Adipose tissue (tissue), 3 donors: ENCODE data around the gene RHBDF1. TPM values are rescaled to one million over a fixed set of nuclear protein-coding genes. Genes with fewer than 3 reads are reported as not detected.

Experiments
- H3K27ac ChIP-seq: one replicate; pipeline ENCODE4 v1.5.1; 2013; ENCODE audit warnings: low read depth, low read length
- WGBS, 3 donors: extraction: QIAGEN DNeasy Blood & Tissue Kit; methylation state at CpG; one replicate each; pipeline ENCODE4 v1.1.7; 2013; 5-methylcytosine and 5-hydroxymethylcytosine counted together
- polyA plus RNA-seq, 3 donors: library from polyadenylated mRNA; stranded (reverse); fragments of 200-250 nt; gene quantifications; one replicate each; pipeline ENCODE4 v1.2.3, GENCODE V29; 2013
- donor health status: healthy with polysubstance abuse.
- donor health status: Bipolar disorder and iron deficiency.
- donor health status: healthy.

Gene RHBDF1
- polyA plus RNA-seq, 3 donors: 12.2 to 35.7 (median 33.0) TPM

DNA sequence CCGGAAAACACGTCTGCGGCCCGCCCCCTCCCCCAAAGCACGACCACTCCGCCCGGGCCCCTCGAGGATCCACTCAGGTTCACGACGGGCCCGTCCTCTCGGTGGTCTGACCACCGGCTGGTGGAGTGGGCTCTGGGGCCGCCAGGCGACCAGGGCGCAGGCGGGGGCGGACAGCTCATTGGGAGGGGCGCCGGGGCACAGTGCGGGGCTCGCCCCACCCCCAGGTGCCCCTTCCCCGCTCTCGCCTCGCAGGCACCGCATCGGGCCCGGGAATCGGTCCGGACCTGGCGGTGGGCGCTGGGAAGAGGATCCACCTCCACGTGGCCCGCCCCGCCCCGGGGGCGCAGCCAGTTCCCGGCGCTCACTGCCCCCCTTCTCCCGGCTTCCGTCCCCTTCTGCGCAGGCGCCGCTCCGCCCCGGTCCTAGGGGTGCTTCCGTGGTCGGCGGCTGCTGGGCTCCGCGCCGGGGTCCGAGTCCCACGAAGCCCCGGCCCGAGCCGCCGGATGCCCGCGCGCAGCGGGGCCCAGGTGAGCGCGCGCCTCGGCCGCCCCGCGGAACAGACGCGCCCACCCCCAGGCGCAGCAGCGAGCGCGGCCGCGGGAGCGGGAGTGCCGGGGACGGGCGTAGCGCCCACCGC is 5.5 kb upstream of the RHBDF1 start, which contains the start of gene MPG:
TSS of gene MPG (plus strand) at position 419 of the 637 bp plus-strand sequence. CDS start at position 504, 85 bp downstream.
- WGBS, 3 donors: 0 to 1% (median 1%) methylated on average over 66 to 82 of the region's 83 CpGs
- H3K27ac ChIP-seq: peak within 1 kb of the TSS; percentile 68

DNA sequence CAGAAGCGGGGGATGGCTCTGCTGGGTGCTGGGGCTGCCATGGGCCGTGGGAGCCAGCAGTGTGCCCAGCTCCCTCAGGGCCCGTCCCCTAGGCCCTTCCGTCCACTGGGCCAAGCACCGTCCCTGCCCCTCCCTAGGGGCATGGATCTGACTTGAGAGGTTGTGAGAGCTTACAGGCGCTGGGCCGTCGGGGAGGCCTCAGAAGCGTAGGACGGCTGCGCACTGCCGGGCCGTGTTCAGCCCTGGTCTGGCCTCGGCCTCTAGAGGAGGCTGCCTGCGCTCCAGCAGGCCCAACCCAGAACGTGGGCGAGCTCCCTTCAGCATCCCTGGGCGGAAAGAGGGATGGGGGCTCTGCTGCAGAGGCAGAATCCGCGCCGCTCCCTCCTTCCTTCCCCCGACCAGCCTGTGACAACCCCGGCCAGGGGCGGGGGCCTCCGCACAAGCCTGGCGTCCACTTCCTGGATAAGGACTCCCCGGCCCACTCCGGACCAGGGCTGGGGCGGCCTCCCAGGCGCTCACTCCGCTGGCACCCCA is 4.9 kb upstream of the RHBDF1 start:
- H3K27ac ChIP-seq: peak overlapping the region; percentile 68
- WGBS, 3 donors: 3 to 25% (median 9%) methylated on average over 28 to 31 of the region's 31 CpGs

DNA sequence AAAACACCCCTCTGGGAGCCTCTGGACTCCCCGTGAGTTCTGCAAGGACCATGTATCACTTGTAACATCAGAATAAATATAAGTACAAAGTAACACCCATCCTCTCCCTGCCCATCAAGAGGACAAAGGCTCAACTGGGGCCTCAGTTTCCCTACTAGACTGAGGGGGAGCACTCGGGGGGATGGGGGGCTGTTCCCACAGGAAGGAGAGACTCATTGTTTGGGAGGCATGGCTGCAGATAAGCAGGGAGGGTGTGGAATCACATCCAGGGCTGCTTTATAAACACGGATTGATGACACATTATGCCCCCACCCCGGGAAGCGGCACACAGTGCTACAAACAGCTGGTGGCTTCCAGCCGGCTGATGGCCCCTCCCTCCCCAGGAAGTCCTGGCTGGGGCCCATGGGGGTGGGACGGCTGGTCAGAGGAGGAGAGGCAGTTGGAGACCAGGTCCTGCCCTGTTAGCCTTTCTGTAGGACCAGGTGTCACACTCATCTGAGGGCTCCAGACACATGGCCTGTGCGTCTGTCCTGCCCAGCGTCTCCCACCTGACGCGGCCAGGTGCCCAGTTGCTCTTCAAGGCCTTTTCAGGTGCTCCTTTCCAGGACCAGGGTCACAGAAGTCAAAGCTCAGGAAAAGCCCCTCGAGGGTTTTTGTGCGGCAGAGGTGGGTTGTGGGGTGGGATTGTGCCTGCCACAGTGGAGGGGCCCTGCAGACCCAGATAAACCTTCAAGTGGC is 4.3 kb upstream of the RHBDF1 start:
- WGBS, 3 donors: 10 to 19% (median 13%) methylated on average over 12 to 13 of the region's 13 CpGs

DNA sequence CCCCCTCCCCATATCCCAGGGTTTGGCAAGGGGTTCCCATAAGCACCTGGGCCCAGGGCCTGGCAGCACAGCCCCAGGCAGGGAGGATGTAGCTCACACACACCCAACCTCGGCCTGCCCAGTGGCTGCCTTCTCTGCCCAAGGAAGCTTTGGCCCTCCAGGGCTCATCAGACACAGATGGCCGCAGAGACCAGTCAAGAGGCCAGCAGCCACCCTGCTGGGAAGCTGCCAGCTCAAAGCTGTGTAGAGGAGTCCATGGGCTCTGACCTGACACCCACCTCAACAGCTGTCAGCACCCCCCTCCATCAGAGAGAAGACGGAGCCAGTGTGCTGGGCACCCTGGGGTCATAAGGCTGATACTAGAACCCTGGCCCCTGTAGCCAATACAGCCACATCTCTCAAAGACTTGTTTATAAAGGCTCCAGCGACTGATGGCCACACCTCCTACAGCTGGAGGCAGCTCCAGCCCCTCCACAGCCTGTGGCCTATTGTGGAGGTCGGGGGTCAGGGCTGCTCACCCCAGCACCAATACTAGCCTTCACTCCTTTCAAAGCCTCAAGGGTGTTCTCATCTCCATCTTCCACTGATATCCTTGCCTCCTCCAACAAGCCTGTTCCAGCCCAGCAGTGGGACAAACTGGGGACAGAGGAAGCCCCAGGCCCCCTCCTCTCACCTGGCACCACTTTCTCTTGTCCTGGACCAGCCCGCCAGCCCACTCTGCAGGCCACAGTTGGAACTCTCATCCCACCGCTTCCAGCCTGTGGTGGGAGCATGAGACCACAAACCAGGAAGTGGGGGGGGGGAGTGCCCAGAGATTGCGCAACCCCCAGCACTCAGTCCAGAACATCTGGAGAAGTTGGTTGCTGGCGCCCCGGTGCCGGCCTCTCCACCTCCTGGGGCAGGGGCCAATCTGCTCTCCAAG is 3.4 kb upstream of the RHBDF1 start:
- H3K27ac ChIP-seq: no peak overlapping the region
- WGBS, 3 donors: 15 to 54% (median 25%) methylated on average over 11 of the region's 11 CpGs

More for the DNA sequence above, 4.3 kb upstream of the RHBDF1 start:
- no peak overlapping the region for H3K27ac ChIP-seq

DNA sequence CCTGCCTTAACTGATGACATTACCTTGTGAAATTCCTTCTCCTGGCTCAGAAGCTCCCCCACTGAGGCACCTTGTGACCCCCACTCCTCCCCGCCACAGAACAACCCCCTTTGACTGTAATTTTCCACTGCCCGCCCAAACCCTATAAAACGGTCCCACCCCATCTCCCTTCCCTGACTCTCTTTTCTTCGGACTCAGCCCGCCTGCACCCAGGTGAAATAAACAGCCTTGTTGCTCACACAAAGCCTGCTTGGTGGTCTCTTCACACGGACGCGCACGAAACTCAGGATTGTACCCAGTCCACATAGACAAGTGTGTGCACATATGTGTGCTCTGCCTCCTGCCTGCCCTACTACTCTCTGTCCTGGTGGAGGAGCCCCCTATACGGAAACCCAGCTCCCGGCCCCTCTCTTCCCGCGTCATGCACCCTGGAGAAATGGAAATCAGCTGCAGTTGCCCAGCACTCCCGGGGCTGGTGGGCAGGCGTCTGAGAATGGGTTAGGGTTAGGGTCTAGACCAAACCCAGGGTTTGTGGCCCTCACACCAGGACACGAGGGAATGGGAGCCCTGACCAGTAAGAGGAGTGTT is 2.4 kb upstream of the RHBDF1 start:
- 83 to 88% (median 87%) methylated on average over 16 of the region's 16 CpGs for WGBS, 3 donors
- no peak overlapping the region for H3K27ac ChIP-seq

DNA sequence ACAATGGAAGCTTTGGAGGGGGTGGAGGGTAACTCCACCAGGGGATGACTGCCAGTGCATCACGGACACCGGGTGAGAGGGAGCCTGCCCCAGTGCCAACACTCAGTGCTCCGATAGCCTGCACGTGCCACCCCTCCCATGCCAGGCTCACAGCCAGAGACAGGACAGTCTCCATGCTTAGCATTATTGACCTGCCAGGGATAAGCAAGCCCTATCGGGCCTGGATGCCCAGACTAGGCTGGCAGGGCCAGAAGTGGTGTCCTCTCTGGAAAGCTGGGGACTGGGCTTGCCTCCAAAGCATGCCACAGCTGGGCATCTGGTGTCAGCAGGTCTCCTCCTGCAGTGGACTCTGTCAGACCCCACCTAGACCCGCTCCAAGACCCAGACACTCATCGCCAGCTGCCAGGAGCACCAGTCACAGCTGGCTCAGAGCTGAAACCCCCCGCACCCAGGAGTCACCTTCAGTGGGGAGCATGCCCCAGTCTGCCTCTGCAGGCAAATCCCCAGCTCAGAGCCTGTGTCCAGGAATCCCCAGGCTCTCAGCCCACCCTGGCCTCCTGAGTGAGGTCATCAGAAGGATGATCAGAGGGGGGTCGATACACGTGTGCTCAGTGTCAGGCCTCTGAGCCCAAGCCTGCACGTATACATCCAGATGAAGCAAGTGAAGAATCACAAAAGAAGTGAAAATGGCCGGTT is 1.8 kb upstream of the RHBDF1 start:
- WGBS, 3 donors: 64 to 73% (median 69%) methylated on average over 12 of the region's 12 CpGs

DNA sequence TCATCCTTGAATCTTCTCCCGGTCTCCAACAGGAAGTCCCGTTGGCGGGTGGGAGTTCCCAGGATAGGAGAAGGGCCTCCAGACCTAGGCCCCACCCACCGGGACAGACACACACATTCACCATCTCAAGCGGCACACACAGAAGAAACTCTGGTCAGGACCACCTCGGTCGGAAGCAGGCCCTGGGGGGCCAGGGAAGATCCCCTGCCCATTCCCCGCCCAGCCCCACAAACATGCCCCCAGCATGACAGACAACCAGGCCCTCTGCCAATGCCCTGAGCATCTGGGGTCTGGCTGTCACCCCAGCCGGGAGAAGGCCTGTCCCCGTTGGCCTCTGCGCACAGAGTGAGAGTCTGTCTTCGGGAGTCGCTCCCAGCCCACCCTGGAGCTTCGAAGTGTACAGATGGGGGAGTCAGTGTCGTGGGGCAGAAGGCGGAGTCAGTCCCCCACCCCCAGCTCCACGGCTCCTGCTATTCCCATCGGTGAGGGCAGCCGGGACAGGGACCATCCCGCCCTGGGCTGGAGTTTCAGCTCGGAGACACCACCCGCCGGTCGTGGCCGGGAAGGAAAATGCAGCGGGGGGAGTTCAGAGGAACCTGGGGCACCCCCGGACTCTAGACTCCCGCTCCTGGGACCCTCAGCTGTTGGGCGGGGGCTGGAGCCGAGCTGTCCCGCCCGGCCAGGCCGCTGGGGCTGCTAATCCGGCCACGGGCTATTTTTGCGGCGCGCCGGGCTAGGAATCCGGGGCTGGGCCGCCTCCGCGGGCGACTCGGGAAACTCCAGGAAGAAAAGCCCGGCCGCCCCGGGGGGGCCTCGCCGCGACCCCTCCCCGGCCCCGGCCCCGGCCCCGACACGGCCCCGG is 660 bp downstream of the RHBDF1 start:
- no peak overlapping the region for H3K27ac ChIP-seq
- WGBS, 3 donors: 10 to 14% (median 10%) methylated on average over 40 to 57 of the region's 57 CpGs

More for the DNA sequence above, 1.8 kb upstream of the RHBDF1 start:
- H3K27ac ChIP-seq: no peak overlapping the region

DNA sequence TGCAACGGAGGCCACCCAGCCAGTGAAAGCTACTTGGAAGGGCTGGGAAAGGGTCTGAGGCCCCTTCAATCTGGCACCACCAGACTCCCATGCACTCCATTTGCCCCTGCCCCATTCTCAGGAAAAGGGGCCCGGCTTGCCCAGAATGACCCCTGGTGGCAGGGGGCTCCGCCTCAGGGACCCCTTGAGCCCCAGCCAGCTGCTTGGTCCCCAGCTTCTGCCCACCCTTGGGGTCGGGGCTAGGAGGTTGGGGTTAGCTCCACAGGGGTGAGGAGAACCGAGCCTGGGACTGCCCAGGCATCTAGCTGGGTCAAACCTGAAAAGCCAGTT is 1.3 kb downstream of the RHBDF1 start:
- 48 to 59% (median 58%) methylated on average over 5 of the region's 5 CpGs for WGBS, 3 donors
- no peak overlapping the region for H3K27ac ChIP-seq

DNA sequence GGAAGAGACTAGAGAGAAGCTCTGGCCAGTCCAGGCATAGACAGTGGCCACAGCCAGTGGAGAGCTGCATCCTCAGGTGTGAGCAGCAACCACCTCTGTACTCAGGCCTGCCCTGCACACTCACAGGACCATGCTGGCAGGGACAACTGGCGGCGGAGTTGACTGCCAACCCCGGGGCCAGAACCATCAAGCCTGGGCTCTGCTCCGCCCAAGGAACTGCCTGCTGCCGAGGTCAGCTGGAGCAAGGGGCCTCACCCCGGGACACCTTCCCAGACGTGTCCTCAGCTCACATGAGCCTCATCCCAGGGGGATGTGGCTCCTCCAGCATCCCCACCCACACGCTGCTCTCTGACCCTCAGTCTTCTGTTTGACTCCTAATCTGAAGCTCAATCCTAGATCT is 3.2 kb downstream of the RHBDF1 start:
- no peak overlapping the region for H3K27ac ChIP-seq
- WGBS, 3 donors: 65 to 81% (median 76%) methylated on average over 8 of the region's 8 CpGs

DNA sequence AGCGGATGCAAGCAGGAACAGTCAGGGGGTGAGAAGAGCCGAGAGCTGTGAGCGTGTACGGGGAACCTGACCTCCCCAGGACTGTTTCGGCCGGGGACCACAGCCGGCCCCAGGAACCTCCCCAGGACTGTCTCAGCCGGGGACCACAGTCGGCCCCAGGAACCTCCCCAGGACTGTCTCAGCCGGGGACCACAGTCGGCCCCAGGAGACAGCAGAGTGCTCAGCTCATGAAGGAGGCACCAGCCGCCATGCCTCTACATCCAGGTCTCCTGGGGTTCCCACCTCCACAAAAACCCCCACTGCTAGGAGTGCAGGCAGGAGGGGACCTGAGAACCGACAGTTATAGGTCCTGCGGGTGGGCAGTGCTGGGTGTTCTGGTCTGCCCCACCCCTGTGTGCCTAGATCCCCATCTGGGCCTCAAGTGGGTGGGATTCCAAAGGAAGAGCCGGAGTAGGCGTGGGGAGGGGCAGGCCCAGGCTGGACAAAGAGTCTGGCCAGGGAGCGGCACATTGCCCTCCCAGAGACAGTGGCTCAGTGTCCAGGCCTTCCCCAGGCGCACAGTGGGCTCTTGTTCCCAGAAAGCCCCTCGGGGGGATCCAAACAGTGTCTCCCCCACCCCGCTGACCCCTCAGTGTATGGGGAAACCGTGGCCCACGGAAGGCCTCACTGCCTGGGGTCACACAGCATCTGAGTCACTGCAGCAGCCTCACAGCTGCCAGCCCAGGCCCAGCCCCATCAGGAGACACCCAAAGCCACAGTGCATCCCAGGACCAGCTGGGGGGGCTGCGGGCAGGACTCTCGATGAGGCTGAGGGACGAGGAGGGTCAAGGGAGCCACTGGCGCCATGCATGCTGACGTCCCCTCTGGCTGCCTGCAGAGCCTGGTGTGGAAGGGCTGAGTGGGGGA is 4.3 kb downstream of the RHBDF1 start:
- no peak overlapping the region for H3K27ac ChIP-seq
- WGBS, 3 donors: 68 to 81% (median 74%) methylated on average over 27 of the region's 27 CpGs

DNA sequence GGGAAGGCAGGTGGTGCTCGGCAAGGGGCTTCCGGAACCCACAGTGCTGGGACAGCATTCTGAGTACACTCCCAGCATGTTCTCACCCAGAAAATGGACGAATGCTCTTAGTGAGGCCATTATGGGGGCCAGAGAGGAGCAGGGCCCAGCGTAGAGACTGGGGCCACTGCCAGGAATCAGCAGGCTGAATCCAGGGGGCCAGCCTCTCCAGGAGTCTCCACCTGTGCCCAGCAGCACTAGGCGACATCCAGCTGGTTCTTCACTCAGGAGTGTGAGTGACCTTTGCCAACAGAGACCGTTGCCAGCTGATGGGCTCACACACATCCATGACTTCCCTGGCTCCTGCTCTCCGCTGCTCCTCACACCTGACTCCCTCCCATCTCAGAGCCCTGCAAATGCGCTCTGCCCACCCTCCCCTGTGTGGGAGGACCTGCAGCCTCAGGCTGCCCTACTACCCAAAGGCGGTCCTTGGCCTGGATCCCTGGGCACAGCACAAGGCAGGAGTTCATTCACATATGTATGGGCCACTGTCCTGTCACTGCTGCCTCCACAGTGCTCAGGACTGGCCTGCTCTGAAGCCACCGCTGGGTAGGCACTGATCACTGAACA is 5.1 kb downstream of the RHBDF1 start:
- no peak overlapping the region for H3K27ac ChIP-seq
- 69 to 82% (median 80%) methylated on average over 9 to 10 of the region's 10 CpGs for WGBS, 3 donors

DNA sequence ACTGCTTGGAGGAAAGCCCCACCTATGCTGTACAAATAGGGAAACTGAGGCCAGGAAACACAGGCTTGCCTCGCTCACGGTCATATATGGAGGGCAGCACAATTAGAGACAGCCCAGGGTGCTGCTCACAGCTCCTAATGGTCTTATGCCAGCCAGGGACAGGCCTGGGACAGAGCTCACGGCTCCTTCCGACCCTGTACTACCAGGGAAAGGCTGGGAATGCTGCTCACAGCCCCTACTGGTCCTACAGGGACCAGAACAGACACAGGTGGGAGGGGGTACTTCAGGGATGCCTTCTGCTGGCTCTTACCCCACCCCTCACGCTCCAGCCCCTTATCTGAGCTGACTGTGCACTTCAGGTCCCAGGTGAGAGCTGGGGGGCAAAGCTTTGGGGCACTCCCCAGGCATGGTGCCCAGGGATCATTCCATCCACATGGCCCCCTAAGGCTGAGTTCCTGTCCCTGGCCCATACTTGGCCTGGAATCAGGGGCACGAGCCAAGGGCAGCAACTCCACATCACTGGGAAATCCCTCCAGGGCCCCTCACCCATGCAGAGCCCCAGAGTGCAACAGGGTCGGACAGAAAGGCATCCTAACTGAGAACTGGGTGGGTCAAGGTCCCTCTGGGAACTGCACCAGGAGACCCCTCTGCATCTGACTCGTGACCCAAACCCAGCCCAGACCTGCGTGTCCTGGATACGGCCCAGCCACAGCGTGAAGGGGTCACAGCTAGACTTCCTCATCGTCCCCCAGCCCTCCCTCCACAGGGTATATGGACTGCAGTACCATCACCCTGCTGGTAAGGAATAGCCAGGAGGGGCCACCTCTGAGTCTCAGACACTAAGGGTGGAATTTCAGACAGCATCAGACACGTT is 5.9 kb downstream of the RHBDF1 start:
- WGBS, 3 donors: 80 to 86% (median 85%) methylated on average over 13 of the region's 13 CpGs
- H3K27ac ChIP-seq: no peak overlapping the region

DNA sequence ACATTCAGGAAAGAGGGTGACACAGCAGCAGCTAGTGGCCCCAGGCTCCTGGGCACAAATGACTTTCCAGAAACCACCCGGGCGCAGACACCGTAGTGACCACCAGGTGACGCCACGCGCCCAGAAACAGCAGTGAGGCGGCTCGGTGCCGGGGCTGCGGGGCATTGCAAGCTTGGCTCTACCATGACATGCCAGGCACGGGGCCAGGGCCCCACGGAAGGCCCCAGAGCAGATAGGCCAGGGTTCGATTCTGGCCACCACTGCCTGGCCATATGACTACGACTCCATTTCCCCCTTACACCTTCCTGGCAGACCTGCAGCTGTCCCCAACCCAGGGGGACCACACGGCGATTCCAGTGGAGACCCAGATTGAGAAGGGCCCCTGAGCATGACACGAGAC is 6.7 kb downstream of the RHBDF1 start:
- no peak overlapping the region for H3K27ac ChIP-seq
- 15 to 16% (median 15%) methylated on average over 16 to 17 of the region's 17 CpGs for WGBS, 3 donors

DNA sequence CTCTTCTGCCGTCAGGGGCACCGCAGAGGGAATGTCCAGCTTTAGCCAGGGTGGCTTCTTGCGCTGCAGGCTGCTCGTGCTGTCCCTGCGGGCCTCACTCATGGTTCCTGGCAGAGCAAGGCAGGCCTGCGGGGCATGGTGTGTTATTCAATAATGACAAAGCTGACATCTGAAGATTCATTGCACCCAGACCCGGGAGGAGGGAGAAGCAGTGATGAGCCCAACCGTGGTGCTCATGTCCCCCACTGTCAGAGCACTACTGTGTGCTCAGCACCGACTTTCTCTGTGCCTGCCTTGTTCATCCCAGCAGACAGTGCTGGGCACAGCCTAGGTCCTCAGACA is 7.5 kb downstream of the RHBDF1 start:
- WGBS, 3 donors: 79 to 83% (median 81%) methylated on average over 9 of the region's 9 CpGs
- no peak overlapping the region for H3K27ac ChIP-seq
